Myocyte (in vitro differentiated cells): Measurements from ENCODE around the gene CREBBP. TPM values are rescaled to one million over a fixed set of nuclear protein-coding genes. Genes with fewer than 3 reads are reported as not detected.

Experiments used
- total RNA-seq: library from RNA; depleted of rRNA; stranded (reverse); fragments of >200 nt; gene quantifications from 2 replicates; pipeline ENCODE4 v1.2.3, GENCODE V29; 2014

The CREBBP gene
- total RNA-seq, 1 donor from 2014 or later: 15.9 TPM

Other genes with a start within 250 kb of the CREBBP start
- gene DNASE1, start 226.0 kb downstream of the CREBBP start, total RNA-seq: 13.2 and 21.4 TPM in 2 replicates
- gene TRAP1, start 163.2 kb downstream of the CREBBP start, total RNA-seq: 89.5 and 91.0 TPM in 2 replicates
- gene ADCY9, start 235.7 kb upstream of the CREBBP start, total RNA-seq: 28.4 and 31.7 TPM in 2 replicates